Uterus (tissue), 4 donors: Measurements from ENCODE around the gene STK33. TPM values are rescaled to one million over a fixed set of nuclear protein-coding genes. Genes with fewer than 3 reads are reported as not detected.

Experiments used
- DNase-seq, 2 donors: peaks; one replicate each; pipeline ENCODE4 v3.0.0-alpha.2; 2019 to 2020
- H3K27ac ChIP-seq, 2 donors: fragments of 200-600 bp; sonication (generic); 1 replicate in 1 of 2; 2 replicates in 1 of 2; pipeline ENCODE4 v1.5.1; 2016 to 2018
- H3K27me3 ChIP-seq, 2 donors: fragments of 200-600 bp; sonication (generic); one replicate each; pipeline ENCODE4 v1.5.1; 2018 to 2019; ENCODE audit warnings: control low read depth in 1 of 2
- H3K36me3 ChIP-seq, 2 donors: fragments of 200-600 bp; sonication (generic); one replicate each; pipeline ENCODE4 v1.5.1; 2019; ENCODE audit warnings: control low read depth in 1 of 2
- H3K4me1 ChIP-seq, 2 donors: fragments of 200-600 bp; sonication (generic); one replicate each; pipeline ENCODE4 v1.5.1; 2018 to 2019; ENCODE audit warnings: control low read depth in 1 of 2
- H3K4me3 ChIP-seq, 2 donors: fragments of 200-600 bp; sonication (generic); 1 replicate in 1 of 2; 2 replicates in 1 of 2; pipeline ENCODE4 v1.5.1; 2018 to 2019; ENCODE audit warnings: mild to moderate bottlenecking in 1 of 2
- H3K9me3 ChIP-seq, 2 donors: fragments of 200-600 bp; sonication (generic); one replicate each; pipeline ENCODE4 v1.5.1; 2019; ENCODE audit warnings: control low read depth in 1 of 2
- CTCF ChIP-seq, 4 experiments: fragments of 200-600 bp in 2 of 4; fragments of 450-650 bp in 2 of 4; sonication (generic) in 2 of 4; IDR thresholded peaks; one replicate each; pipeline ENCODE4 v1.5.1; 2016 to 2019; ENCODE audit warnings: antibody characterized with exemption in 4 of 4, mild to moderate bottlenecking in 2 of 4, moderate library complexity in 1 of 4
- POLR2A ChIP-seq, 2 donors: fragments of 450-650 bp; IDR thresholded peaks; one replicate each; pipeline ENCODE4 v1.6.1; 2016; ENCODE audit warnings: antibody characterized with exemption in 2 of 2, mild to moderate bottlenecking in 1 of 2, moderate library complexity in 1 of 2
- intact Hi-C: fragments of 100-400 bp; cut with DNase I; formaldehyde crosslinking; loops from one replicate; pipeline ENCODE4 v1.15.1; 2023; ENCODE audit warnings: low total_unique reads
- total RNA-seq, 4 donors: library from RNA; depleted of rRNA in 3 of 4; stranded (reverse); fragments of >200 nt in 3 of 4; gene quantifications; one replicate each; pipeline versions ENCODE4 v1.1.0 to v1.2.4, GENCODE V29; 2014 to 2023
- donor health status: DM: yes; HTN: yes; CAD: no.

STK33 gene
- total RNA-seq, 4 donors from 2014 or later, result 12.4 to 30.7 (median 30.2) TPM

GRCh38 chr11:8639655-8640054 lies 45.6 kb upstream of the STK33 start:
- intact Hi-C loops, result no loop called here
- no peaks in the 10 kb centered on the region for H3K4me1 ChIP-seq
- no peak overlapping the region for H3K27ac ChIP-seq
- H3K4me3 ChIP-seq, result no peak overlapping the region
- no peaks in the 10 kb centered on the region for H3K27me3 ChIP-seq
- no peaks in the 10 kb centered on the region for H3K36me3 ChIP-seq
- H3K9me3 ChIP-seq, result no peaks in the 10 kb centered on the region
- DNase-seq, result no peak
- TF ChIP-seq CTCF (IDR thresholded peaks at IDR 0.05) (no peak), POLR2A (IDR thresholded peaks at IDR 0.05) (no peak)

- no peak for TF ChIP-seq POLR2A (IDR thresholded peaks at IDR 0.05)
- TF ChIP-seq CTCF (IDR thresholded peaks at IDR 0.05), result no peak
- Histone ChIP-seq H3K9me3 (no peaks in the 10 kb centered on the region), H3K4me1 (no peaks in the 10 kb centered on the region), H3K27me3 (no peaks in the 10 kb centered on the region), H3K4me3 (no peak overlapping the region), H3K27ac (no peak overlapping the region), H3K36me3 (no peaks in the 10 kb centered on the region)
- DNase-seq, result no peak
- intact Hi-C loops, result no loop called here
Observed at GRCh38 chr11:8638300-8638699, 44.3 kb upstream of the STK33 start.

GRCh38 chr11:8636127-8636526 lies 42.1 kb upstream of the STK33 start:
- intact Hi-C loops, result no loop called here
- no peak overlapping the region for H3K4me3 ChIP-seq
- DNase-seq, result no peak
- H3K9me3 ChIP-seq, result no peaks in the 10 kb centered on the region
- no peaks in the 10 kb centered on the region for H3K4me1 ChIP-seq
- TF ChIP-seq POLR2A (IDR thresholded peaks at IDR 0.05) (no peak), CTCF (IDR thresholded peaks at IDR 0.05) (no peak)
- no peaks in the 10 kb centered on the region for H3K36me3 ChIP-seq
- H3K27ac ChIP-seq, result no peak overlapping the region
- H3K27me3 ChIP-seq, result no peaks in the 10 kb centered on the region

GRCh38 chr11:8634498-8634897 lies 40.5 kb upstream of the STK33 start:
- Histone ChIP-seq H3K36me3 (no peaks in the 10 kb centered on the region), H3K4me1 (no peaks in the 10 kb centered on the region), H3K27me3 (no peaks in the 10 kb centered on the region), H3K27ac (no peak overlapping the region), H3K9me3 (no peaks in the 10 kb centered on the region), H3K4me3 (no peak overlapping the region)
- intact Hi-C loops, result no loop called here
- TF ChIP-seq POLR2A (IDR thresholded peaks at IDR 0.05) (no peak), CTCF (IDR thresholded peaks at IDR 0.05) (no peak)
- DNase-seq, result no peak

GRCh38 chr11:8631395-8632118 lies 37.5 kb upstream of the STK33 start:
- Histone ChIP-seq H3K27ac (no peak overlapping the region), H3K4me1 (no peaks in the 10 kb centered on the region), H3K9me3 (no peaks in the 10 kb centered on the region), H3K36me3 (no peaks in the 10 kb centered on the region), H3K4me3 (no peak overlapping the region), H3K27me3 (no peaks in the 10 kb centered on the region)
- peak in 1 of 2 donors; percentile 65 for DNase-seq
- intact Hi-C loops, result no loop called here
- TF ChIP-seq POLR2A (IDR thresholded peaks at IDR 0.05) (no peak), CTCF (IDR thresholded peaks at IDR 0.05) (no peak)
